PC-3 (cell line): ENCODE results near the gene TPR. TPM values are rescaled to one million over a fixed set of nuclear protein-coding genes. Genes with fewer than 3 reads are reported as not detected.
A peak's percentile ranks its signal among the peaks of the same experiment; 100 is the strongest.

Experiments
- ATAC-seq: fragments of 200-7000 bp; cut with Tn5 transposase; 2 replicates; pipeline ENCODE4 v1.9.1; 2020; ENCODE audit warnings: mild to moderate bottlenecking, moderate library complexity
- Bru-seq: library from RNA; stranded (reverse); fragments of 400-500 nt; gene quantifications from one replicate; lab custom pipeline; 2021; lab: Mats Ljungman, UMichigan
- BruChase-seq, 2 experiments: library from RNA; stranded (reverse); fragments of 400-500 nt; gene quantifications; one replicate each; lab custom pipeline; 2021; lab: Mats Ljungman, UMichigan
- BruUV-seq: library from RNA; stranded (reverse); fragments of 400-500 nt; replicated peaks from 2 replicates; lab custom pipeline; 2021; lab: Mats Ljungman, UMichigan
- CTCF ChIA-PET: fragments of 300-600 bp; sonication (Branson Sonifier 250); formaldehyde crosslinking; loops from one replicate; lab custom pipeline; 2022; ENCODE audit warnings: antibody characterized with exemption; lab: Charles Lee
- POLR2A ChIA-PET: fragments of 300-600 bp; sonication (Branson Sonifier 250); formaldehyde crosslinking; loops from one replicate; lab custom pipeline; 2022; ENCODE audit warnings: antibody characterized with exemption; ENCODE audit not compliant: unreplicated experiment; lab: Charles Lee
- DNase-seq: peaks from one replicate; pipeline ENCODE4 v3.0.0-alpha.2; 2015
- H2AFZ ChIP-seq: fragments of 300-600 bp; sonication (generic); 2 replicates; pipeline ENCODE4 v1.6.0; 2016; ENCODE audit warnings: antibody characterized with exemption, low read length
- H3F3A ChIP-seq: fragments of 300-600 bp; sonication (generic); one replicate; pipeline ENCODE4 v1.6.0; 2017; ENCODE audit warnings: antibody characterized with exemption, low read length, control low read depth, mild to moderate bottlenecking; ENCODE audit not compliant: unreplicated experiment
- H3K27ac ChIP-seq: fragments of 300-600 bp; sonication (generic); 2 replicates; pipeline ENCODE4 v1.5.1; 2016; ENCODE audit warnings: mild to moderate bottlenecking, low read length
- H3K27me3 ChIP-seq: fragments of 300-600 bp; sonication (generic); 2 replicates; pipeline ENCODE4 v1.6.1; 2016; ENCODE audit warnings: low read length, mixed read lengths
- H3K36me3 ChIP-seq: fragments of 300-600 bp; sonication (generic); 2 replicates; pipeline ENCODE4 v1.6.1; 2016; ENCODE audit warnings: low read depth, mixed run types, low read length, mixed read lengths
- H3K4me1 ChIP-seq: fragments of 300-600 bp; sonication (generic); 2 replicates; pipeline ENCODE4 v1.5.1; 2016; ENCODE audit warnings: low read length; ENCODE audit not compliant: insufficient read depth
- H3K4me2 ChIP-seq: fragments of 300-600 bp; sonication (generic); 2 replicates; pipeline ENCODE4 v1.6.0; 2016; ENCODE audit warnings: low read length
- H3K4me3 ChIP-seq: fragments of 300-600 bp; sonication (generic); 2 replicates; pipeline ENCODE4 v1.5.1; 2016; ENCODE audit warnings: mild to moderate bottlenecking, low read length, mixed read lengths
- H3K79me2 ChIP-seq: fragments of 300-600 bp; sonication (generic); 2 replicates; pipeline ENCODE4 v1.6.1; 2017; ENCODE audit warnings: low read length, mixed read lengths
- H3K9ac ChIP-seq: fragments of 300-600 bp; sonication (generic); 2 replicates; pipeline ENCODE4 v1.6.0; 2016; ENCODE audit warnings: mild to moderate bottlenecking, low read length
- H3K9me2 ChIP-seq: fragments of 300-600 bp; sonication (generic); replicated peaks from 2 replicates; pipeline ENCODE4 v1.6.1; 2016; ENCODE audit warnings: mixed run types, low read length, mixed read lengths
- H3K9me3 ChIP-seq: fragments of 300-600 bp; sonication (generic); 2 replicates; pipeline ENCODE4 v1.6.1; 2016; ENCODE audit warnings: low read length, mixed read lengths
- H4K20me1 ChIP-seq: fragments of 300-600 bp; sonication (generic); 2 replicates; pipeline ENCODE4 v1.6.1; 2016; ENCODE audit warnings: low read length, mixed read lengths
- CTCF ChIP-seq: fragments of 300-600 bp; sonication (generic); conservative IDR thresholded peaks from 2 replicates; pipeline ENCODE4 v1.5.1; 2017; ENCODE audit warnings: antibody characterized with exemption, low read depth, mild to moderate bottlenecking, low read length
- EZH2 ChIP-seq: fragments of 300-600 bp; sonication (generic); IDR thresholded peaks from one replicate; pipeline ENCODE4 v1.6.1; 2017; ENCODE audit warnings: antibody characterized with exemption, mild to moderate bottlenecking, low read length; ENCODE audit not compliant: unreplicated experiment
- EZH2phosphoT487 ChIP-seq: fragments of 300-600 bp; sonication (generic); IDR thresholded peaks from 2 replicates; pipeline ENCODE4 v1.6.1; 2018; ENCODE audit warnings: mild to moderate bottlenecking, antibody characterized with exemption, low read length, borderline replicate concordance
- intact Hi-C: fragments of 100-400 bp; cut with micrococcal nuclease; formaldehyde crosslinking; loops from 2 replicates; pipeline ENCODE4 v1.9.0; 2023
- long read RNA-seq: library from polyadenylated mRNA; unstranded; transcript quantifications from one replicate; pipeline ENCODE4 v2.0.0, GENCODE V29; 2021; ENCODE audit not compliant: unreplicated experiment
- total RNA-seq: library from RNA; depleted of rRNA; stranded (reverse); fragments of >200 nt; gene quantifications from 2 replicates; pipeline ENCODE4 v1.2.3, GENCODE V29; 2014; rRNA removed

Gene TPR
- 39.3 and 48.0 TPM in 2 replicates for total RNA-seq
- percentile 87 among the genes with signal in this experiment for Bru-seq, nascent RNA
- BruChase-seq, experiment 1, labeled RNA remaining after a 6-hour chase = percentile 85 among the genes with signal in this experiment
- percentile 85 among the genes with signal in this experiment for BruChase-seq, experiment 2, labeled RNA remaining after a 2-hour chase
- long read RNA-seq, full-length matches to known transcripts = 1 of 107 reads
- long read RNA-seq, partial matches to known transcripts = 93 of 107 reads
- long read RNA-seq, other reads (novel, unspliced or antisense) = 13 of 107 reads

- peaks cover 15% of the 10 kb centered on the region for H3K4me1 ChIP-seq
- H3K9me2 ChIP-seq = no peaks in the 10 kb centered on the region
- H3K9ac ChIP-seq = peak within 1 kb of the TSS; percentile 92
- H3K27ac ChIP-seq = peak within 1 kb of the TSS; percentile 90
- BruUV-seq = no TSS peak
- H3K27me3 ChIP-seq = no peaks in the 10 kb centered on the region
- intact Hi-C loops = no loop called here
- H3K4me2 ChIP-seq = peak within 1 kb of the TSS; percentile 98
- peaks cover 23% of the 10 kb centered on the region for H3K36me3 ChIP-seq
- peak; percentile 96 for DNase-seq
- peak within 1 kb of the TSS; percentile 97 for H3K4me3 ChIP-seq
- peak within 1 kb of the TSS; percentile 86 for H2AFZ ChIP-seq
- H3F3A ChIP-seq = no peaks in the 10 kb centered on the region
- peak; percentile 90 for ATAC-seq
- H3K79me2 ChIP-seq = peaks cover 77% of the 10 kb centered on the region
- no peak for TF ChIP-seq EZH2phosphoT487
- TF ChIP-seq CTCF = peak; percentile 92
- no peaks in the 10 kb centered on the region for H3K9me3 ChIP-seq
- CTCF ChIA-PET = interaction anchor here (0.5 to 0.8 kb wide), 8 partner anchors 12 to 540 kb away, joined by 3 to 4 read pairs (median 3); no protein-coding TSS in a partner anchor
- peaks cover 14% of the 10 kb centered on the region; the same call in 1 of the 2 replicates for H4K20me1 ChIP-seq
- POLR2A ChIA-PET = interaction anchor here (0.6 kb wide), 1 partner anchor 203 kb away, joined by 4 read pairs; no protein-coding TSS in a partner anchor
Observed at GRCh38 chr1:186375152-186375928, at the start of gene TPR, which contains the start of gene ODR4. TPR (minus strand) TSS chr1:186375253; CDS start chr1:186375028, 225 bp downstream. ODR4 (plus strand) TSS chr1:186375838; CDS start chr1:186379786, 3,948 bp downstream.

- H2AFZ ChIP-seq = no peak overlapping the region
- ChIA-PET CTCF (no interaction called here), POLR2A (no interaction called here)
- no peak for TF ChIP-seq CTCF
- TF ChIP-seq EZH2 = no peak
- no peak for TF ChIP-seq EZH2phosphoT487
- H3K4me1 ChIP-seq = no peaks in the 10 kb centered on the region
- no peaks in the 10 kb centered on the region; the same call in 1 of the 2 replicates for H3K36me3 ChIP-seq
- intact Hi-C loops = no loop called here
- H3K27ac ChIP-seq = no peak overlapping the region
- ATAC-seq (no peak), DNase-seq (no peak)
- H3K9me2 ChIP-seq = no peaks in the 10 kb centered on the region
- no TSS peak for BruUV-seq
- no peak overlapping the region for H3K9ac ChIP-seq
- no peaks in the 10 kb centered on the region for H4K20me1 ChIP-seq
- no peaks in the 10 kb centered on the region for H3K27me3 ChIP-seq
- H3F3A ChIP-seq = no peaks in the 10 kb centered on the region
- H3K4me2 ChIP-seq = no peak overlapping the region
- no peaks in the 10 kb centered on the region for H3K79me2 ChIP-seq
- H3K4me3 ChIP-seq = no peak overlapping the region
- H3K9me3 ChIP-seq = no peaks in the 10 kb centered on the region
Observed at GRCh38 chr1:186424539-186424938, 49.5 kb upstream of the TPR start.
